IPS-NIHi7 (cell line): Measurements from ENCODE around the gene TRIM37.
"Not testable (repeated sequence)": the region's sequence is repeated elsewhere in the genome, so short reads cannot be mapped to it uniquely, and the experiment has no call there.

Experiments used
- DNase-seq: peaks from one replicate; pipeline ENCODE4 v3.0.0; 2012; ENCODE audit warnings: mixed read lengths; ENCODE audit errors: extremely low spot score

TRIM37 gene

GRCh38 chr17:58995247-58995940 lies 111.3 kb downstream of the TRIM37 start:
- DNase-seq: no peak

- DNase-seq: no peak
Observed at GRCh38 chr17:58993311-58993710, 113.4 kb downstream of the TRIM37 start.

GRCh38 chr17:58991718-58992331 lies 114.9 kb downstream of the TRIM37 start:
- no peak for DNase-seq

GRCh38 chr17:58989629-58990028 lies 117.1 kb downstream of the TRIM37 start:
- no peak for DNase-seq

GRCh38 chr17:58985971-58986370 lies 120.7 kb downstream of the TRIM37 start:
- DNase-seq: no peak

GRCh38 chr17:58985367-58985766 lies 121.3 kb downstream of the TRIM37 start:
- DNase-seq: no peak

GRCh38 chr17:58982626-58983025 lies 124.1 kb downstream of the TRIM37 start:
- no peak for DNase-seq

- DNase-seq: no peak
Observed at GRCh38 chr17:58980706-58981481, 125.8 kb downstream of the TRIM37 start.

- no peak for DNase-seq
Observed at GRCh38 chr17:58976541-58976940, 130.1 kb downstream of the TRIM37 start.

GRCh38 chr17:58974354-58974753 lies 132.3 kb downstream of the TRIM37 start:
- DNase-seq: no peak

- no peak for DNase-seq
Observed at GRCh38 chr17:58970609-58971450, 135.8 kb downstream of the TRIM37 start.

- DNase-seq: no peak
Observed at GRCh38 chr17:58969612-58970011, 137.1 kb downstream of the TRIM37 start.

GRCh38 chr17:58969156-58969555 lies 137.5 kb downstream of the TRIM37 start:
- DNase-seq: no peak

GRCh38 chr17:58968426-58969061 lies 138.1 kb downstream of the TRIM37 start:
- no peak for DNase-seq

- no peak for DNase-seq
Observed at GRCh38 chr17:58966208-58966607, 140.5 kb downstream of the TRIM37 start.

GRCh38 chr17:58965221-58965620 lies 141.5 kb downstream of the TRIM37 start:
- no peak for DNase-seq

GRCh38 chr17:58960068-58960467 lies 146.6 kb downstream of the TRIM37 start:
- DNase-seq: peak; percentile 51

GRCh38 chr17:58957725-58958073 lies 149.0 kb downstream of the TRIM37 start:
- DNase-seq: not testable (repeated sequence)

- DNase-seq: no peak
Observed at GRCh38 chr17:58956997-58957724, 149.5 kb downstream of the TRIM37 start.

GRCh38 chr17:58954358-58954757 lies 152.3 kb downstream of the TRIM37 start:
- not testable (repeated sequence) for DNase-seq

GRCh38 chr17:58947824-58948223 lies 158.9 kb downstream of the TRIM37 start:
- DNase-seq: no peak
